ENCODE measurements around the gene LRP5.

The LRP5 gene

GRCh38 chr11:68495220-68495729 lies 182.9 kb downstream of the LRP5 start:
- Histone ChIP-seq H3K36me3 (peaks cover 32% of the 10 kb centered on the region), H3K4me3 (no peak overlapping the region), H3K4me2 (peak overlapping the region; percentile 14; the same call in 1 of the 2 replicates), H3K4me1 (peaks cover 61% of the 10 kb centered on the region), H3K27me3 (no peaks in the 10 kb centered on the region), H3K27ac (no peak overlapping the region), H3K9me3 (peaks cover 17% of the 10 kb centered on the region), H4K20me1 (peaks cover 100% of the 10 kb centered on the region), H3K9ac (no peak overlapping the region)
- no peak for TF ChIP-seq Cebpa-rat (IDR thresholded peaks at IDR 0.05)

- H3K9ac ChIP-seq = no peak overlapping the region
- no peak overlapping the region for H3K4me3 ChIP-seq
- TF ChIP-seq Cebpa-rat (IDR thresholded peaks at IDR 0.05) = no peak
- peaks cover 30% of the 10 kb centered on the region for H3K36me3 ChIP-seq
- peaks cover 67% of the 10 kb centered on the region for H3K4me1 ChIP-seq
- H3K27ac ChIP-seq = no peak overlapping the region
- peaks cover 100% of the 10 kb centered on the region for H4K20me1 ChIP-seq
- H3K9me3 ChIP-seq = peaks cover 17% of the 10 kb centered on the region
- no peaks in the 10 kb centered on the region for H3K27me3 ChIP-seq
- H3K4me2 ChIP-seq = peak overlapping the region; percentile 14; the same call in 1 of the 2 replicates
Observed at GRCh38 chr11:68495872-68496271, 183.5 kb downstream of the LRP5 start.

GRCh38 chr11:68497761-68498160 lies 185.4 kb downstream of the LRP5 start:
- no peak for TF ChIP-seq Cebpa-rat (IDR thresholded peaks at IDR 0.05)
- peaks cover 8% of the 10 kb centered on the region for H3K9me3 ChIP-seq
- no peak overlapping the region for H3K4me3 ChIP-seq
- no peak overlapping the region for H3K27ac ChIP-seq
- H3K4me2 ChIP-seq = peak overlapping the region; percentile 52
- H3K9ac ChIP-seq = no peak overlapping the region
- peaks cover 100% of the 10 kb centered on the region for H4K20me1 ChIP-seq
- peaks cover 16% of the 10 kb centered on the region; the same call in 1 of the 2 replicates for H3K36me3 ChIP-seq
- peaks cover 85% of the 10 kb centered on the region for H3K4me1 ChIP-seq
- H3K27me3 ChIP-seq = no peaks in the 10 kb centered on the region

GRCh38 chr11:68498321-68498720 lies 185.9 kb downstream of the LRP5 start:
- Histone ChIP-seq H3K4me2 (peak overlapping the region; percentile 52), H4K20me1 (peaks cover 100% of the 10 kb centered on the region), H3K4me1 (peaks cover 91% of the 10 kb centered on the region), H3K9me3 (peaks cover 8% of the 10 kb centered on the region), H3K27me3 (no peaks in the 10 kb centered on the region), H3K36me3 (peaks cover 12% of the 10 kb centered on the region; the same call in 1 of the 2 replicates), H3K4me3 (no peak overlapping the region), H3K9ac (no peak overlapping the region), H3K27ac (no peak overlapping the region)
- TF ChIP-seq Cebpa-rat (IDR thresholded peaks at IDR 0.05) = no peak
